Measurements from ENCODE around the gene HOXD8. TPM values are rescaled to one million over a fixed set of nuclear protein-coding genes. Genes with fewer than 3 reads are reported as not detected.
A peak's percentile ranks its signal among the peaks of the same experiment; 100 is the strongest.

HOXD8 gene
- total RNA-seq, 1 donor from 2014 or later: 0.58 TPM

DNA sequence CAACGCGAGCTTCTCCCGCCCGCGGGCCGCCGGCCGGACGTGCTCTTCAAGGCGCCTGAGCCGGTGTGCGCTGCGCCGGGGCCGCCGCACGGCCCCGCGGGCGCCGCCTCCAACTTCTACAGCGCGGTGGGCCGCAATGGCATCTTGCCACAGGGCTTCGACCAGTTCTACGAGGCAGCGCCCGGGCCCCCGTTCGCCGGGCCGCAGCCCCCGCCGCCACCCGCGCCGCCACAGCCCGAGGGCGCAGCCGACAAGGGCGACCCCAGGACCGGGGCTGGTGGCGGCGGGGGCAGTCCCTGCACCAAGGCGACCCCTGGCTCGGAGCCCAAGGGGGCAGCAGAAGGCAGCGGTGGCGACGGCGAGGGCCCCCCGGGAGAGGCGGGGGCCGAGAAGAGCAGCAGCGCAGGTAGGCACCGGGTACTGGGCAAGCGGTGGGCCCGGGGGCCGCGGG is 21.7 kb upstream of the HOXD8 start:
- TF ChIP-seq, protein P1, sequence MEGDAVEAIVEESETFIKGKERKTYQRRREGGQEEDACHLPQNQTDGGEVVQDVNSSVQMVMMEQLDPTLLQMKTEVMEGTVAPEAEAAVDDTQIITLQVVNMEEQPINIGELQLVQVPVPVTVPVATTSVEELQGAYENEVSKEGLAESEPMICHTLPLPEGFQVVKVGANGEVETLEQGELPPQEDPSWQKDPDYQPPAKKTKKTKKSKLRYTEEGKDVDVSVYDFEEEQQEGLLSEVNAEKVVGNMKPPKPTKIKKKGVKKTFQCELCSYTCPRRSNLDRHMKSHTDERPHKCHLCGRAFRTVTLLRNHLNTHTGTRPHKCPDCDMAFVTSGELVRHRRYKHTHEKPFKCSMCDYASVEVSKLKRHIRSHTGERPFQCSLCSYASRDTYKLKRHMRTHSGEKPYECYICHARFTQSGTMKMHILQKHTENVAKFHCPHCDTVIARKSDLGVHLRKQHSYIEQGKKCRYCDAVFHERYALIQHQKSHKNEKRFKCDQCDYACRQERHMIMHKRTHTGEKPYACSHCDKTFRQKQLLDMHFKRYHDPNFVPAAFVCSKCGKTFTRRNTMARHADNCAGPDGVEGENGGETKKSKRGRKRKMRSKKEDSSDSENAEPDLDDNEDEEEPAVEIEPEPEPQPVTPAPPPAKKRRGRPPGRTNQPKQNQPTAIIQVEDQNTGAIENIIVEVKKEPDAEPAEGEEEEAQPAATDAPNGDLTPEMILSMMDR (IDR thresholded peaks at IDR 0.05; ENCODE audit: unreplicated experiment): no peak
- no peak for DNase-seq (ENCODE audit: low spot score in 2 of 2, unreplicated experiment in 2 of 2)
- Mint-ChIP-seq H3K36me3 (no peaks in the 10 kb centered on the region), H3K4me3 (no peak overlapping the region), H3K9me3 (no peaks in the 10 kb centered on the region), H3K27ac (no peak overlapping the region), H3K27me3 (ENCODE audit: low read depth) (peaks cover 90% of the 10 kb centered on the region), H3K4me1 (peaks cover 21% of the 10 kb centered on the region)

DNA sequence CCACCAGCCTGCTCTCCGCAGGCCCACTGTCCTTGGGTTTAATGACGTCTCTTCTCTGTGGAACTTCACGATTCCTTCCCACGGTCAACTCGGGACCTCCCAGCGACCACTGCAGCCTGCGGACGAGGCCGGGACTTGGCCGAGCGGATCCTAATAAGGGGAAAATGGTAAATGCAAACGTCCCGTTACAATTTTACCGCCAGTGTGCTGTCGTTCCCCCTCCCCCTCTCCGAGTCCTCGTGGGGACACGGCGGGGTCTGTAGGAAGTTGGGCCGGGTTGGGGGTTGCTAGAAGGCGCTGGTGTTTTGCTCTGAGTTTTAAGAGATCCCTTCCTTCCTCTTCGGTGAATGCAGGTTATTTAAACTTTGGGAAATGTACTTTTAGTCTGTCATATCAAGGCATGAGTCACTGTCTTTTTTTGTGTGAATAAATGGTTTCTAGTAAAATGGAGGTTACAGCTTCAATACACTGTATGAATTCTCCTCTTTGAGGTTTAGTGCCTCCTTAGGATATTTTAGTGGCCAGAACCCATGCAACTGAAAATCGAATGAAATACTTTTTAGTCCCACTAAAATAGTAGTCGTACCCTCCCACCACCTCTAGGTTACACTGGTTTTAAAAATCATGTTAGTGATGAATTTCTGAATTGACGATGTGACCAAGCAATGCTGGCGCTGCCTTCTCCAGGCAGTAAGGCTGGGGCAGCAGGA is 20.2 kb upstream of the HOXD8 start:
- Mint-ChIP-seq H3K9me3 (no peaks in the 10 kb centered on the region), H3K36me3 (no peaks in the 10 kb centered on the region), H3K27ac (no peak overlapping the region), H3K27me3 (ENCODE audit: low read depth) (peaks cover 90% of the 10 kb centered on the region), H3K4me3 (peak overlapping the region; percentile 25), H3K4me1 (peaks cover 17% of the 10 kb centered on the region)
- no peak for DNase-seq (ENCODE audit: low spot score in 2 of 2, unreplicated experiment in 2 of 2)
- TF ChIP-seq, protein P1 (IDR thresholded peaks at IDR 0.05; ENCODE audit: unreplicated experiment): no peak

GRCh38 chr2:176109946-176110345 is 19.6 kb upstream of the HOXD8 start:
- no peak overlapping the region for H3K27ac Mint-ChIP-seq
- DNase-seq (ENCODE audit: low spot score in 2 of 2, unreplicated experiment in 2 of 2): no peak
- no peaks in the 10 kb centered on the region for H3K36me3 Mint-ChIP-seq
- H3K27me3 Mint-ChIP-seq (ENCODE audit: low read depth): peaks cover 90% of the 10 kb centered on the region
- H3K9me3 Mint-ChIP-seq: no peaks in the 10 kb centered on the region
- TF ChIP-seq, protein P1 (IDR thresholded peaks at IDR 0.05; ENCODE audit: unreplicated experiment): peak; percentile 35
- H3K4me1 Mint-ChIP-seq: peaks cover 12% of the 10 kb centered on the region
- H3K4me3 Mint-ChIP-seq: no peak overlapping the region

GRCh38 chr2:176110415-176111308 is 18.8 kb upstream of the HOXD8 start:
- TF ChIP-seq, protein P1 (IDR thresholded peaks at IDR 0.05; ENCODE audit: unreplicated experiment): no peak
- DNase-seq (ENCODE audit: low spot score in 2 of 2, unreplicated experiment in 2 of 2): no peak
- Mint-ChIP-seq H3K36me3 (no peaks in the 10 kb centered on the region), H3K9me3 (no peaks in the 10 kb centered on the region), H3K4me1 (peaks cover 10% of the 10 kb centered on the region), H3K27me3 (ENCODE audit: low read depth) (peaks cover 90% of the 10 kb centered on the region), H3K27ac (no peak overlapping the region), H3K4me3 (no peak overlapping the region)

- Mint-ChIP-seq H3K27me3 (ENCODE audit: low read depth) (peaks cover 90% of the 10 kb centered on the region), H3K36me3 (no peaks in the 10 kb centered on the region), H3K4me3 (no peak overlapping the region), H3K4me1 (peaks cover 8% of the 10 kb centered on the region), H3K9me3 (no peaks in the 10 kb centered on the region), H3K27ac (no peak overlapping the region)
- DNase-seq (ENCODE audit: low spot score in 2 of 2, unreplicated experiment in 2 of 2): no peak
- TF ChIP-seq, protein P1 (IDR thresholded peaks at IDR 0.05; ENCODE audit: unreplicated experiment): peak; percentile 45
Observed at GRCh38 chr2:176111309-176111663, 18.2 kb upstream of the HOXD8 start.

Data from mesothelial cell of epicardium (in vitro differentiated cells).